ENCODE measurements around the gene IL18BP. TPM values are rescaled to one million over a fixed set of nuclear protein-coding genes. Genes with fewer than 3 reads are reported as not detected.

IL18BP gene
- total and polyA plus RNA-seq, 2 donors (not counting 3 experiments of a cell fraction or from before 2014, with no cell fraction given) = 12.9 to 20.1 TPM

GRCh38 chr11:72040491-72041363, 42.0 kb downstream of the IL18BP start:
- Histone ChIP-seq H3K27me3 (ENCODE audit: control insufficient read depth in 2 of 2, insufficient read depth in 2 of 2, low read length in 2 of 2) (no peaks in the 10 kb centered on the region), H3K27ac (ENCODE audit: insufficient read depth, low read depth, low read length) (peak overlapping the region; percentile 90), H3K79me2 (ENCODE audit: control insufficient read depth, insufficient read depth, low read length) (peaks cover 58% of the 10 kb centered on the region), H4K20me1 (replicated peaks; ENCODE audit: control insufficient read depth, extremely low read depth, insufficient read depth, low read length) (peaks cover 4% of the 10 kb centered on the region), H3K9ac (replicated peaks; ENCODE audit: extremely low read depth, insufficient read depth, low read length) (peak overlapping the region; percentile 92), H2AFZ (ENCODE audit: low read depth, low read length) (peak overlapping the region; percentile 22), H3K4me3 (replicated peaks in 1 of 3; ENCODE audit: insufficient read depth in 1 of 3, low read depth in 1 of 3, low read length in 3 of 3) (peak overlapping the region; percentile 28 to 66 (median 58)), H3K4me1 (ENCODE audit: control insufficient read depth, extremely low read depth, insufficient read depth, low read length) (peaks cover 38% of the 10 kb centered on the region), H3K9me3 (replicated peaks; ENCODE audit: control insufficient read depth, insufficient read depth, low read length) (no peaks in the 10 kb centered on the region), H3K9me1 (replicated peaks; ENCODE audit: control insufficient read depth, extremely low read depth, insufficient read depth, low read length) (no peaks in the 10 kb centered on the region), H3K4me2 (ENCODE audit: insufficient read depth, low read length) (peak overlapping the region; percentile 71), H3K36me3 (ENCODE audit: control insufficient read depth in 2 of 2, extremely low read depth in 1 of 2, insufficient read depth in 2 of 2, low read length in 2 of 2) (no peaks in the 10 kb centered on the region)
- peak; percentile 97 for FAIRE-seq
- intact Hi-C loops (cut with micrococcal nuclease) = loop anchor here (1.0 to 2.0 kb wide), 5 partner anchors 32 to 183 kb away; partner anchors contain the start of genes ANAPC15, LAMTOR1, LRRC51 and NUMA1
- dilution Hi-C loops (cut with MboI; ENCODE audit: extremely low pct_ligation_motif_present, low sequenced_read_pairs) = no loop called here
- ChIA-PET POLR2A (interaction anchor here (0.9 to 2.6 kb wide), 4 partner anchors 8 to 44 kb away, joined by 3 to 7 read pairs (median 4); no protein-coding TSS in a partner anchor), CTCF (interaction anchor here (0.9 to 5.2 kb wide), 13 partner anchors 8 to 390 kb away, joined by 3 to 89 read pairs (median 5); no protein-coding TSS in a partner anchor)
- TSS peak; percentile 79 for BruUV-seq (replicated peaks)
- DNase-seq (ENCODE audit: low read depth, low spot score) = peak; percentile 96
- TF ChIP-seq POLR2AphosphoS5 (IDR thresholded peaks at IDR 0.05; ENCODE audit: insufficient read depth, low read depth, low read length) (peak; percentile 17), MAX (IDR thresholded peaks at IDR 0.05; ENCODE audit: insufficient read depth, insufficient read length) (peak; percentile 38), MYC (IDR thresholded peaks at IDR 0.05; ENCODE audit: low read depth, low read length) (no peak)

- Histone ChIP-seq H3K36me3 (ENCODE audit: control insufficient read depth in 2 of 2, extremely low read depth in 1 of 2, insufficient read depth in 2 of 2, low read length in 2 of 2) (no peaks in the 10 kb centered on the region), H3K27me3 (ENCODE audit: control insufficient read depth in 2 of 2, insufficient read depth in 2 of 2, low read length in 2 of 2) (no peaks in the 10 kb centered on the region), H3K27ac (ENCODE audit: insufficient read depth, low read depth, low read length) (peak overlapping the region; percentile 90), H2AFZ (ENCODE audit: low read depth, low read length) (peak overlapping the region; percentile 19), H3K4me2 (ENCODE audit: insufficient read depth, low read length) (peak overlapping the region; percentile 70), H3K9me3 (replicated peaks; ENCODE audit: control insufficient read depth, insufficient read depth, low read length) (no peaks in the 10 kb centered on the region), H4K20me1 (replicated peaks; ENCODE audit: control insufficient read depth, extremely low read depth, insufficient read depth, low read length) (no peaks in the 10 kb centered on the region), H3K4me3 (replicated peaks in 1 of 3; ENCODE audit: insufficient read depth in 1 of 3, low read depth in 1 of 3, low read length in 3 of 3) (peak overlapping the region; percentile 28 to 66 (median 58)), H3K9ac (replicated peaks; ENCODE audit: extremely low read depth, insufficient read depth, low read length) (peak overlapping the region; percentile 92), H3K9me1 (replicated peaks; ENCODE audit: control insufficient read depth, extremely low read depth, insufficient read depth, low read length) (no peaks in the 10 kb centered on the region), H3K4me1 (ENCODE audit: control insufficient read depth, extremely low read depth, insufficient read depth, low read length) (peaks cover 38% of the 10 kb centered on the region), H3K79me2 (ENCODE audit: control insufficient read depth, insufficient read depth, low read length) (peaks cover 53% of the 10 kb centered on the region)
- no TSS peak for BruUV-seq (replicated peaks)
- peak; percentile 83 for TF ChIP-seq POLR2A (IDR thresholded peaks at IDR 0.05; ENCODE audit: low read depth, low read length)
- TF ChIP-seq MAX (IDR thresholded peaks at IDR 0.05; ENCODE audit: insufficient read depth, insufficient read length) = no peak
- no peak for TF ChIP-seq FOS (IDR thresholded peaks at IDR 0.05; ENCODE audit: borderline replicate concordance, insufficient read depth, low read length)
- no peak for TF ChIP-seq GATA2 (IDR thresholded peaks at IDR 0.05; ENCODE audit: insufficient read depth, insufficient read length, low read depth, low read length)
- peak; percentile 30 for TF ChIP-seq POLR2AphosphoS5 (IDR thresholded peaks at IDR 0.05; ENCODE audit: insufficient read depth, low read depth, low read length)
- TF ChIP-seq EZH2 (IDR thresholded peaks at IDR 0.05; ENCODE audit: borderline replicate concordance, low read depth, low read length, severe bottlenecking) = no peak
- intact Hi-C loops (cut with micrococcal nuclease) = loop anchor here (1.0 to 2.0 kb wide), 5 partner anchors 31 to 182 kb away; partner anchors contain the start of genes ANAPC15, LAMTOR1, LRRC51 and NUMA1
- DNase-seq (ENCODE audit: low read depth, low spot score) = peak; percentile 87
- CTCF ChIA-PET = interaction anchor here (1.4 to 5.2 kb wide), 4 partner anchors 14 to 49 kb away, joined by 6 to 89 read pairs (median 27); no protein-coding TSS in a partner anchor
- FAIRE-seq = no peak
- POLR2A ChIA-PET = no interaction called here
- dilution Hi-C loops (cut with MboI; ENCODE audit: extremely low pct_ligation_motif_present, low sequenced_read_pairs) = no loop called here
Measured at GRCh38 chr11:72041364-72042063, 42.8 kb downstream of the IL18BP start.
